Measurements from ENCODE around the gene TAF10.

The TAF10 gene

DNA sequence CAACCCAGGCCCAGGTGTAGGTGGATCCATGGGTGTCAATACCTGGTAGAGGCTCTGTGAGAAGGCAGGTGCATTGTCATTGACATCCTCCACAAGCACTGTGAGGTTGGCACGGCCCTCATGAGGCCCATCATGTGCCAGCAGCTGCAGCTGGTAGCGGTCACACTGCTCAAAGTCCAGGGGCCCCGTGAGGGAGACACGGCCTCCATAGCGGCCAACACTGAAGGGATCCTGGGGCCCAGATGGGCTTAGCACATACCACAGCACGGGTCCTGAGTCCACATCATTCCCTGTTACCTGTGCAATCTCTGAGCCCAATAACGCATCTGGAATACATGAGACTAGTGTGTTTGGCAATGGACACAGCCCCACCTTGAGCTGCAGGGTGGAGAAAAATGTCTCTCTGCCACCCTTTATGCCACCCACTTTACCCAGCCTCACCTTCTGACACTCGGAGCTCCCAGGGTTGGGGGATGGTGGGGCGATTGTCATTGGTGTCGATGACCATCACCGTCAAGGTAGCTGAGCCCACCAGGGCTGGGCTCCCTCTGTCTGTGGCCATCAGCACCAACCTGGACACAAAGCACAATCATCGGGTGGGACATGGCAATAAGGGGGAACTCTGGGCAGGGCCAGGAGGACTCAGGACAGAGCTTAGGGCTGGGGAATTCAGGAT is 13.3 kb upstream of the TAF10 start:
- no peak for DNase-seq (ENCODE audit: low read depth, low spot score)
- no peak for TF ChIP-seq FOXP2 (optimal IDR thresholded peaks at IDR 0.05; ENCODE audit: control extremely low read depth, extremely low read length, insufficient read depth)
- TF ChIP-seq EZH2 (IDR thresholded peaks at IDR 0.05) = no peak
- no peak for TF ChIP-seq POLR2AphosphoS5 (IDR thresholded peaks at IDR 0.05; ENCODE audit: borderline replicate concordance, low read depth, low read length)
- Histone ChIP-seq H3K9me3 (ENCODE audit: low read depth, low read length) (no peaks in the 10 kb centered on the region), H3K27ac (no peak overlapping the region), H3K9ac (ENCODE audit: insufficient read length) (no peak overlapping the region), H3K4me3 (no peak overlapping the region), H3K36me3 (ENCODE audit: insufficient read depth, low read length) (peaks cover 62% of the 10 kb centered on the region)

DNA sequence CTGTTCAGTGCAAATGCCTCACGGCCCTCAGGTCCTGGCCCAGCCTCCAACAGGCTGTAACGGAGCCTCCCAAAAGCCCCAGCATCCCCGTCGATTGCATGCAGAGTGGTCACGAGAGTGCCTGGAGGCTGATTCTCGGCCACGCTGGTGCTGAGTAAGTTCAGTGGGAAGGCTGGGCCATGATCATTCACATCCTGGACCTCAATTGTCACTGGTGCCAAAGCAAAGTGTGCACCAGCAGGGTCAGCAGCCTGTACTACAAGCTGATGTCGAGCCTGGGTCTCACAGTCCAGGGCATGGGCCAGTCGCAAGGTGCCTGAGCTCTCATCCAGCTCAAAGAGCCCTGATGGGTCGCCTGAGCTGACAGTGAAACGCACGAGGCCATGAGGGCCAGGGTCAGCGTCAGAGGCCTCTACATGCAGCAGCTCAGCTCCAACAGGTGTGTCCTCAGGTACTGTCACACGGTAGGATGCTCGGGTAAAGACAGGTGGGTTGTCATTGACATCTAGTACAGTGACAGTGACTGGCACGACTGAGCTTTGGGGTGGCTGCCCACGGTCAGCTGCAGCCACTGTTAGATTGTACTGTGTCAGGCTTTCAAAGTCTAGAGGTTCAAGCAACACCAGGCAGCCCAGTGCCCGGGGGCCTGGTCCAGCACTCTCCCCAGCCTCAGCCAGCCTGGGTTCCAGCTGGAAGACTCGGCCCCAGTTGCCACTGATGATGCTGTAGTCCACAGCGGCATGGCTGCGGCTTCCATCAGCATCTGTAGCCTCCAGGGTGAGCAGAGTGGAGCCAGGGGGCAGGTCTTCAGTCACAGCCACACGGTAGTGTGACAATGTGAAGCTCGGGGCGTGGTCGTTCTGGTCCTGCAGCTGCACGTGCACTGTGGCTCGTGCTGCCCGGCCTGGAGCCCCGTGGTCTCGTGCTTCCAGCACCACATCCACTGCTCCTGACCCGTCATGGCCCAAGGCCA is 11.7 kb upstream of the TAF10 start:
- no peak for TF ChIP-seq EZH2 (IDR thresholded peaks at IDR 0.05)
- no peak for TF ChIP-seq POLR2AphosphoS5 (IDR thresholded peaks at IDR 0.05; ENCODE audit: borderline replicate concordance, low read depth, low read length)
- no peak for TF ChIP-seq FOXP2 (optimal IDR thresholded peaks at IDR 0.05; ENCODE audit: control extremely low read depth, extremely low read length, insufficient read depth)
- Histone ChIP-seq H3K9ac (ENCODE audit: insufficient read length) (no peak overlapping the region), H3K36me3 (ENCODE audit: insufficient read depth, low read length) (peaks cover 50% of the 10 kb centered on the region), H3K27ac (no peak overlapping the region), H3K4me3 (no peak overlapping the region), H3K9me3 (ENCODE audit: low read depth, low read length) (no peaks in the 10 kb centered on the region)
- no peak for DNase-seq (ENCODE audit: low read depth, low spot score)

GRCh38 chr11:6622261-6623171 is 10.5 kb upstream of the TAF10 start:
- no peak overlapping the region for H3K27ac ChIP-seq
- no peak for DNase-seq (ENCODE audit: low read depth, low spot score)
- no peak overlapping the region for H3K9ac ChIP-seq (ENCODE audit: insufficient read length)
- H3K4me3 ChIP-seq = no peak overlapping the region
- H3K36me3 ChIP-seq (ENCODE audit: insufficient read depth, low read length) = peaks cover 38% of the 10 kb centered on the region
- H3K9me3 ChIP-seq (ENCODE audit: low read depth, low read length) = no peaks in the 10 kb centered on the region
- TF ChIP-seq POLR2AphosphoS5 (IDR thresholded peaks at IDR 0.05; ENCODE audit: borderline replicate concordance, low read depth, low read length) (no peak), FOXP2 (optimal IDR thresholded peaks at IDR 0.05; ENCODE audit: control extremely low read depth, extremely low read length, insufficient read depth) (no peak), EZH2 (IDR thresholded peaks at IDR 0.05) (no peak)

DNA sequence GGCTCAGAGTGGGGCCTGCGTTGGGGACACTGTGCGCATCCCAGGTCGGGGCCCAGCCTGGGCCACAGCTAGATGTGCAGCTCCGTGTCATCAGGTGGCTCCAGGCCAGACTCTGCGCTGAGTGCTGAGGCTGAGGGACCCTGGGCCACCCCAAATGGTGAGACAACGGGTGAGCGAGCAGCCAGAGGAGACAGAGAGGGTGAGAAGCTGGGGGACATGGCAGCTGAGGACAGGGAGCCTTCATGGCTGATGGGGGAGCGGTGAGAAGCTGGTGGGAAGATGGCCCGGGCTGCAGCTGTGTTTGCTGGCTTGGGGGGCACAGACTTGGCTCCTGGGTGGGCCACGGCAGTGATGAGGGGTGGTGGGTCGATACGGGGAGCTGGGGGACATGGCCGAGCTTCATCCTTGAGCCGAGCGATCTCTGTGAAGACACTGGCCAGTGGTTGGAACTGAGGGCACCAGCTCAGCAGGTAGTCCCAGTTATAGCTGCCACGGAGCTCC is 9.7 kb upstream of the TAF10 start:
- Histone ChIP-seq H3K9me3 (ENCODE audit: low read depth, low read length) (no peaks in the 10 kb centered on the region), H3K27ac (no peak overlapping the region), H3K9ac (ENCODE audit: insufficient read length) (no peak overlapping the region), H3K36me3 (ENCODE audit: insufficient read depth, low read length) (peaks cover 31% of the 10 kb centered on the region; the same call in 1 of the 2 replicates), H3K4me3 (no peak overlapping the region)
- TF ChIP-seq FOXP2 (optimal IDR thresholded peaks at IDR 0.05; ENCODE audit: control extremely low read depth, extremely low read length, insufficient read depth) (no peak), POLR2AphosphoS5 (IDR thresholded peaks at IDR 0.05; ENCODE audit: borderline replicate concordance, low read depth, low read length) (no peak), EZH2 (IDR thresholded peaks at IDR 0.05) (no peak)
- DNase-seq (ENCODE audit: low read depth, low spot score) = no peak

DNA sequence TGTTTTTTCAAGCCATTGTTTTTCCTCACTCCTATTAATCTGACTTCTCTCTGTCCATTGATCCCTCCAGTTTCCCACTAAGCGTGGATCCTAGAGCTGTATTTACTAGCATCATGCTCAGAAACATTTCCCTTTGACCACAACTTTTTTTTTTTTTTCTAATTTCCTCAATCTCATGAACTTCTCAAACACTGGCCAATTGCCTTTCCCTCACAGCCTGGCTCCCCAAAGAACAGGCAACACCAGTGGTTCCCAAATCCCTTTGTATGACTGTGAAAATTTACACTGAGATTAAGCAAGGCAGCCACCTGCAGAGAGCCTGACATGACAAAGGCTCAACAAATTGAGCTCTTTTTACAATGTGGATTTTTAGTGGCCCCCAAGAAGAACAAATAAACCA is 8.6 kb upstream of the TAF10 start:
- no peak overlapping the region for H3K9ac ChIP-seq (ENCODE audit: insufficient read length)
- DNase-seq (ENCODE audit: low read depth, low spot score) = no peak
- no peak overlapping the region for H3K4me3 ChIP-seq
- TF ChIP-seq POLR2AphosphoS5 (IDR thresholded peaks at IDR 0.05; ENCODE audit: borderline replicate concordance, low read depth, low read length) (no peak), FOXP2 (optimal IDR thresholded peaks at IDR 0.05; ENCODE audit: control extremely low read depth, extremely low read length, insufficient read depth) (no peak), EZH2 (IDR thresholded peaks at IDR 0.05) (no peak)
- H3K27ac ChIP-seq = peak overlapping the region; percentile 70; the same call in 1 of the 2 replicates
- no peaks in the 10 kb centered on the region for H3K9me3 ChIP-seq (ENCODE audit: low read depth, low read length)
- H3K36me3 ChIP-seq (ENCODE audit: insufficient read depth, low read length) = peaks cover 19% of the 10 kb centered on the region; the same call in 1 of the 2 replicates

GRCh38 chr11:6619004-6619745 is 7.2 kb upstream of the TAF10 start, which contains the start of gene TPP1:
TSS of gene TPP1 (minus strand) at chr11:6619422. CDS start at chr11:6619400, 22 bp downstream.
- peak within 1 kb of the TSS; percentile 70 for H3K27ac ChIP-seq
- DNase-seq (ENCODE audit: low read depth, low spot score) = peak; percentile 81
- H3K4me3 ChIP-seq = peak within 1 kb of the TSS; percentile 87
- peaks cover 5% of the 10 kb centered on the region; the same call in 1 of the 2 replicates for H3K36me3 ChIP-seq (ENCODE audit: insufficient read depth, low read length)
- H3K9me3 ChIP-seq (ENCODE audit: low read depth, low read length) = no peaks in the 10 kb centered on the region
- H3K9ac ChIP-seq (ENCODE audit: insufficient read length) = peak within 1 kb of the TSS; percentile 79
- TF ChIP-seq EZH2 (IDR thresholded peaks at IDR 0.05) (no peak), FOXP2 (optimal IDR thresholded peaks at IDR 0.05; ENCODE audit: control extremely low read depth, extremely low read length, insufficient read depth) (peak; percentile 49), POLR2AphosphoS5 (IDR thresholded peaks at IDR 0.05; ENCODE audit: borderline replicate concordance, low read depth, low read length) (peak; percentile 74)
